HEK293 (cell line): ENCODE results near the gene CSNK2A1.

Experiments used
- CTCF ChIA-PET: fragments of 350-600 bp; formaldehyde crosslinking; extraction: SDS; loops from one replicate; lab custom pipeline; 2021; ENCODE audit warnings: antibody characterized with exemption; lab: Yijun Ruan, JAX
- POLR2A ChIA-PET: fragments of 300-600 bp; formaldehyde crosslinking; extraction: SDS; loops from one replicate; lab custom pipeline; 2020; ENCODE audit warnings: antibody characterized with exemption, inconsistent platforms; lab: Yijun Ruan, JAX
- H3K27ac ChIP-seq: fragments of 200-500 bp; sonication (Bioruptor generic); 2 replicates; pipeline ENCODE4 v1.5.1; 2014; ENCODE audit warnings: low read depth, low read length, control low read depth, inconsistent platforms; ENCODE audit errors: extremely low read depth
- H3K36me3 ChIP-seq, 2 experiments: fragments of 200-500 bp in 1 of 2; sonication (Bioruptor generic) in 1 of 2; 1 replicate in 1 of 2; 2 replicates in 1 of 2; pipeline ENCODE4 v1.5.1; 2014 to 2017; ENCODE audit warnings: inconsistent platforms in 2 of 2, low read length in 2 of 2; ENCODE audit not compliant: control insufficient read depth in 2 of 2, insufficient read depth in 1 of 2
- H3K4me1 ChIP-seq: fragments of 200-500 bp; sonication (Bioruptor generic); 2 replicates; pipeline ENCODE4 v1.5.1; 2014; ENCODE audit warnings: mild to moderate bottlenecking, low read length, inconsistent platforms; ENCODE audit not compliant: control insufficient read depth, insufficient read depth
- H3K4me3 ChIP-seq: 2 replicates; pipeline ENCODE4 v1.5.1; 2011; ENCODE audit warnings: low read depth, mild to moderate bottlenecking, control low read depth, low read length, moderate library complexity
- H3K9me3 ChIP-seq: fragments of 200-500 bp; sonication (Bioruptor generic); 2 replicates; pipeline ENCODE4 v1.5.1; 2014; ENCODE audit warnings: low read depth, low read length, inconsistent platforms; ENCODE audit not compliant: control insufficient read depth, insufficient read depth
- CTCF ChIP-seq: fragments of 450-650 bp; formaldehyde crosslinking; IDR thresholded peaks from 2 replicates; pipeline ENCODE4 v1.5.1; 2016; ENCODE audit warnings: missing biosample characterization, missing genetic modification characterization
- FEZF1 ChIP-seq: fragments of 450-650 bp; formaldehyde crosslinking; IDR thresholded peaks from 2 replicates; pipeline ENCODE4 v1.5.1; 2016; ENCODE audit warnings: missing biosample characterization, missing genetic modification characterization
- KLF17 ChIP-seq: fragments of 450-650 bp; formaldehyde crosslinking; IDR thresholded peaks from 2 replicates; pipeline ENCODE4 v1.5.1; 2016; ENCODE audit warnings: missing biosample characterization, missing genetic modification characterization
- PRDM6 ChIP-seq: fragments of 450-650 bp; formaldehyde crosslinking; IDR thresholded peaks from 2 replicates; pipeline ENCODE4 v1.5.1; 2017; ENCODE audit warnings: missing biosample characterization, missing genetic modification characterization
- SCRT2 ChIP-seq: fragments of 450-650 bp; formaldehyde crosslinking; IDR thresholded peaks from 2 replicates; pipeline ENCODE4 v1.5.1; 2016; ENCODE audit warnings: missing biosample characterization, missing genetic modification characterization
- TSHZ1 ChIP-seq: fragments of 450-650 bp; formaldehyde crosslinking; IDR thresholded peaks from 2 replicates; pipeline ENCODE4 v1.5.1; 2016; ENCODE audit warnings: missing biosample characterization, missing genetic modification characterization, borderline replicate concordance
- ZEB2 ChIP-seq: fragments of 450-650 bp; formaldehyde crosslinking; IDR thresholded peaks from 2 replicates; pipeline ENCODE4 v1.5.1; 2016; ENCODE audit warnings: missing biosample characterization, missing genetic modification characterization
- ZFP41 ChIP-seq: fragments of 450-650 bp; formaldehyde crosslinking; IDR thresholded peaks from 2 replicates; pipeline ENCODE4 v1.5.1; 2016; ENCODE audit warnings: missing biosample characterization, missing genetic modification characterization, borderline replicate concordance
- ZNF133 ChIP-seq: fragments of 450-650 bp; formaldehyde crosslinking; IDR thresholded peaks from 2 replicates; pipeline ENCODE4 v1.5.1; 2016; ENCODE audit warnings: missing biosample characterization, missing genetic modification characterization
- ZNF169 ChIP-seq: fragments of 450-650 bp; formaldehyde crosslinking; IDR thresholded peaks from 2 replicates; pipeline ENCODE4 v1.5.1; 2016; ENCODE audit warnings: missing biosample characterization, missing genetic modification characterization
- ZNF174 ChIP-seq: fragments of 450-650 bp; formaldehyde crosslinking; IDR thresholded peaks from 2 replicates; pipeline ENCODE4 v1.5.0; 2017; ENCODE audit warnings: missing biosample characterization, mild to moderate bottlenecking, missing genetic modification characterization
- ZNF2 ChIP-seq: fragments of 450-650 bp; formaldehyde crosslinking; IDR thresholded peaks from 2 replicates; pipeline ENCODE4 v1.5.1; 2016; ENCODE audit warnings: missing biosample characterization, missing genetic modification characterization
- ZNF24 ChIP-seq: fragments of 450-650 bp; formaldehyde crosslinking; IDR thresholded peaks from 2 replicates; pipeline ENCODE4 v1.5.1; 2016; ENCODE audit warnings: missing biosample characterization, missing genetic modification characterization
- ZNF335 ChIP-seq: fragments of 450-650 bp; formaldehyde crosslinking; conservative IDR thresholded peaks from 2 replicates; pipeline ENCODE4 v1.5.1; 2016; ENCODE audit warnings: missing biosample characterization, missing genetic modification characterization
- ZNF350 ChIP-seq: fragments of 450-650 bp; formaldehyde crosslinking; IDR thresholded peaks from 2 replicates; pipeline ENCODE4 v1.5.0; 2017; ENCODE audit warnings: missing biosample characterization, mild to moderate bottlenecking, missing genetic modification characterization
- ZNF513 ChIP-seq: fragments of 450-650 bp; IDR thresholded peaks from 2 replicates; pipeline ENCODE4 v1.5.1; 2018; ENCODE audit warnings: missing biosample characterization, missing genetic modification characterization
- ZNF560 ChIP-seq: fragments of 450-650 bp; formaldehyde crosslinking; IDR thresholded peaks from 2 replicates; pipeline ENCODE4 v1.5.1; 2017; ENCODE audit warnings: missing biosample characterization, missing genetic modification characterization, borderline replicate concordance
- ZNF677 ChIP-seq: fragments of 450-650 bp; IDR thresholded peaks from 2 replicates; pipeline ENCODE4 v1.5.0; 2018; ENCODE audit warnings: missing biosample characterization, mild to moderate bottlenecking, missing genetic modification characterization, moderate library complexity

Gene CSNK2A1

GRCh38 chr20:563187-563586 lies 19.6 kb upstream of the CSNK2A1 start:
- TF ChIP-seq ZNF169 (tag by site-specific recombination) (no peak), FEZF1 (tag by site-specific recombination) (no peak), ZNF560 (tag by site-specific recombination) (no peak), ZFP41 (tag by site-specific recombination) (no peak), ZNF335 (peak; percentile 45), ZEB2 (tag by site-specific recombination) (no peak), ZNF2 (tag by site-specific recombination) (no peak)
- TF ChIP-seq, all 188 proteins: peak for 1
- no peaks in the 10 kb centered on the region for H3K36me3 ChIP-seq
- no peak overlapping the region for H3K4me3 ChIP-seq
- H3K27ac ChIP-seq = no peak overlapping the region
- ChIA-PET POLR2A (interaction anchor here (0.8 to 1.1 kb wide), 2 partner anchors 19 to 82 kb away, joined by 3 read pairs; partner anchors contain the start of gene CSNK2A1), CTCF (interaction anchor here (0.6 to 7.9 kb wide), 20 partner anchors 9 to 873 kb away, joined by 3 to 130 read pairs (median 7); partner anchors contain the start of genes SLC52A3 and SRXN1)
- no peaks in the 10 kb centered on the region for H3K4me1 ChIP-seq
- H3K9me3 ChIP-seq = no peaks in the 10 kb centered on the region

- POLR2A ChIA-PET = interaction anchor here (1.4 kb wide), 1 partner anchor 83 kb away, joined by 4 read pairs; no protein-coding TSS in a partner anchor
- H3K4me1 ChIP-seq = no peaks in the 10 kb centered on the region
- TF ChIP-seq ZNF24 (no peak), ZNF513 (tag by site-specific recombination) (no peak), ZNF677 (tag by site-specific recombination) (no peak), TSHZ1 (tag by site-specific recombination) (no peak), PRDM6 (tag by site-specific recombination) (no peak), CTCF (tag by site-specific recombination) (no peak), ZNF350 (tag by site-specific recombination) (no peak), SCRT2 (tag by site-specific recombination) (no peak), KLF17 (no peak), ZNF2 (tag by site-specific recombination) (no peak), ZNF174 (tag by site-specific recombination) (no peak), ZNF133 (tag by site-specific recombination) (no peak)
- TF ChIP-seq, all 188 proteins: peak for 0
- H3K36me3 ChIP-seq = no peaks in the 10 kb centered on the region
- CTCF ChIA-PET = interaction anchor here (0.6 to 7.9 kb wide), 37 partner anchors 10 to 874 kb away, joined by 3 to 130 read pairs (median 4); partner anchors contain the start of genes FAM110A, SLC52A3 and SRXN1
- H3K4me3 ChIP-seq = no peak overlapping the region
- no peaks in the 10 kb centered on the region for H3K9me3 ChIP-seq
- H3K27ac ChIP-seq = no peak overlapping the region
Measured at GRCh38 chr20:562232-562897, 18.8 kb upstream of the CSNK2A1 start.
